ENCODE data around the gene HFE. TPM values are rescaled to one million over a fixed set of nuclear protein-coding genes. Genes with fewer than 3 reads are reported as not detected.

HFE gene
- polyA plus RNA-seq, 1 donor = 5.9 TPM

- DNase-seq = no peak
These were observed 53.2 kb downstream of the HFE start for GRCh38 chr6:26140254-26140966.

DNA sequence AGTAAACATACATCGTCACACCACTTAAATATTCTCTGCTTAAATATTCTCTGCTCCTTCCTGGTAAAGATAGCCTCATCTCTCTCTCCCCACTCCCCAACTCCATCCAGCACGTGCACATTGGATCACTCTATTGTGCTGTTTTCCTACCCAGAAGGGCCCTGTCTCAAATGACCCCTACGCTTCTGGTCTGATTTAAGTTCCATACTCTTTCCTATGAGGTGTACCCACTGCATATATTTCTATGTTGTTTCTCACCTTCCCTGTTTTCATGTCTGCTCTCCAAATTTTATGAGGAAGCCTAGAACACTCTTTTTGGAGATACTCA lies 53.7 kb downstream of the HFE start:
- DNase-seq = no peak

GRCh38 chr6:26141378-26141904 lies 54.2 kb downstream of the HFE start:
- no peak for DNase-seq

DNA sequence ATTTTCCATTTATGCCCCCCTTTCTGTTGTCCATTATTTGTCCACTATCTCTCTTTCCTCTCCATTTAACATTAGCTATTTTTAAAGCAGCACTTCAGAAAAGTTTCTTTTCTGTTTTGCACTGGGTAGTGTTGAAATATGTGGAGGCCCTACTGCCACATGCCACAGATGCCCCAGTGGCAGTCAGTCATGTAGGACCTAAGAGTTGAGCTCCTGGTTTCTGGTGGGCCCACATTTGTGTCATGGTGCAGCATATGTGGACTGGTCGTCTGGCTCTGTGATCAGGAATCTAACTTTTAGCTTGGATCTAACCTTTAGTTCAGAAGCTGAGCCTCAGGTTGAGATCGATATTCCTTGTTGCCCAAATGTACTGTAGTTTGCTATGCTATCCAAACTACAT lies 54.8 kb downstream of the HFE start:
- DNase-seq = no peak

Other genes with a start within 250 kb of the HFE start
- not detected for gene SLC17A3, start 213.2 kb upstream of the HFE start, polyA plus RNA-seq (ENCODE audit: insufficient read length)
- not detected for gene SLC17A2, start 156.7 kb upstream of the HFE start, polyA plus RNA-seq (ENCODE audit: insufficient read length)
- gene TRIM38, start 124.6 kb upstream of the HFE start, polyA plus RNA-seq (ENCODE audit: insufficient read length) = 6.4 TPM